Mesenchymal stem cell (in vitro differentiated cells and primary cell): ENCODE measurements around the gene FAM114A1.

Experiments
- DNase-seq: peaks from one replicate; pipeline ENCODE4 v3.0.0-alpha.2; 2013
- H2AFZ ChIP-seq: one replicate; pipeline ENCODE4 v1.6.1; 2013; ENCODE audit warnings: low read depth, mild to moderate bottlenecking, control low read depth, inconsistent platforms, low read length, moderate library complexity
- H2AK5ac ChIP-seq: 2 replicates; pipeline ENCODE4 v1.6.1; 2013; ENCODE audit warnings: low read length, moderate library complexity, mild to moderate bottlenecking, inconsistent platforms; ENCODE audit not compliant: severe bottlenecking
- H2BK120ac ChIP-seq: one replicate; pipeline ENCODE4 v1.6.1; 2013; ENCODE audit warnings: low read depth, mild to moderate bottlenecking, inconsistent platforms, low read length, moderate library complexity
- H2BK12ac ChIP-seq, 2 experiments: one replicate each; pipeline ENCODE4 v1.6.1; 2013; ENCODE audit warnings: inconsistent platforms in 2 of 2, low read length in 2 of 2, mild to moderate bottlenecking in 2 of 2, moderate library complexity in 2 of 2, control low read depth in 1 of 2
- H2BK15ac ChIP-seq: one replicate; pipeline ENCODE4 v1.6.1; 2013; ENCODE audit warnings: mild to moderate bottlenecking, low read depth, inconsistent platforms; ENCODE audit not compliant: poor library complexity, severe bottlenecking
- H2BK5ac ChIP-seq: 2 replicates; pipeline ENCODE4 v1.6.1; 2013; ENCODE audit warnings: low read depth, mild to moderate bottlenecking, low read length, control low read depth, inconsistent platforms; ENCODE audit not compliant: poor library complexity, severe bottlenecking
- H3K14ac ChIP-seq, 2 experiments: one replicate each; pipeline ENCODE4 v1.6.1; 2013; ENCODE audit warnings: inconsistent platforms in 2 of 2, low read length in 2 of 2, control low read depth in 1 of 2, mild to moderate bottlenecking in 1 of 2, moderate library complexity in 1 of 2
- H3K18ac ChIP-seq, 2 experiments: one replicate each; pipeline ENCODE4 v1.6.1; 2013; ENCODE audit warnings: inconsistent platforms in 2 of 2, low read length in 2 of 2, control low read depth in 1 of 2, low read depth in 1 of 2, mild to moderate bottlenecking in 1 of 2
- H3K23ac ChIP-seq, 2 experiments: one replicate each; pipeline ENCODE4 v1.6.1; 2013; ENCODE audit warnings: inconsistent platforms in 2 of 2, low read length in 2 of 2, mild to moderate bottlenecking in 2 of 2, moderate library complexity in 2 of 2, control low read depth in 1 of 2
- H3K27ac ChIP-seq: 2 replicates; pipeline ENCODE4 v1.5.1; 2013; ENCODE audit warnings: mild to moderate bottlenecking, moderate library complexity, low read length, control low read depth, inconsistent platforms; ENCODE audit not compliant: poor library complexity, severe bottlenecking
- H3K27me3 ChIP-seq, 2 experiments: 2 replicates each; pipeline versions ENCODE4 v1.6.1 to v1.7.0; 2013; ENCODE audit warnings: low read length in 2 of 2, mild to moderate bottlenecking in 2 of 2, moderate library complexity in 2 of 2, control low read depth in 1 of 2, inconsistent platforms in 1 of 2; ENCODE audit not compliant: control insufficient read depth in 1 of 2, insufficient read depth in 1 of 2
- H3K36me3 ChIP-seq, 2 experiments: 2 replicates each; pipeline versions ENCODE4 v1.6.1 to v1.7.0; 2013; ENCODE audit warnings: low read length in 2 of 2, control low read depth in 1 of 2, inconsistent platforms in 1 of 2, low read depth in 1 of 2, mild to moderate bottlenecking in 1 of 2; ENCODE audit not compliant: insufficient read depth in 2 of 2, control insufficient read depth in 1 of 2
- H3K4ac ChIP-seq, 2 experiments: one replicate each; pipeline ENCODE4 v1.6.1; 2013; ENCODE audit warnings: inconsistent platforms in 2 of 2, low read length in 2 of 2, mild to moderate bottlenecking in 2 of 2, moderate library complexity in 2 of 2, control low read depth in 1 of 2, low read depth in 1 of 2
- H3K4me1 ChIP-seq: 2 replicates; pipeline ENCODE4 v1.6.1; 2013; ENCODE audit warnings: low read depth, low read length, control low read depth; ENCODE audit not compliant: control insufficient read depth, insufficient read depth
- H3K4me2 ChIP-seq: 2 replicates; pipeline ENCODE4 v1.6.1; 2013; ENCODE audit warnings: low read length, mild to moderate bottlenecking, inconsistent platforms; ENCODE audit not compliant: poor library complexity, severe bottlenecking
- H3K4me3 ChIP-seq, 2 experiments: 2 replicates each; pipeline versions ENCODE4 v1.5.1 to v1.7.0; 2013; ENCODE audit warnings: low read length in 2 of 2, mild to moderate bottlenecking in 2 of 2, control low read depth in 1 of 2, low read depth in 1 of 2; ENCODE audit not compliant: insufficient read depth in 1 of 2
- H3K79me1 ChIP-seq: replicated peaks from 2 replicates; pipeline ENCODE4 v1.6.1; 2013; ENCODE audit warnings: mild to moderate bottlenecking, control low read depth, low read length, inconsistent platforms; ENCODE audit not compliant: poor library complexity, severe bottlenecking
- H3K9ac ChIP-seq: 2 replicates; pipeline ENCODE4 v1.7.0; 2013; ENCODE audit warnings: mild to moderate bottlenecking, low read length, moderate library complexity
- H3K9me3 ChIP-seq: 2 replicates; pipeline ENCODE4 v1.7.0; 2013; ENCODE audit warnings: mild to moderate bottlenecking, low read length; ENCODE audit not compliant: control insufficient read depth
- H4K8ac ChIP-seq: one replicate; pipeline ENCODE4 v1.6.1; 2013; ENCODE audit warnings: inconsistent platforms, mild to moderate bottlenecking, low read length, moderate library complexity
- H4K91ac ChIP-seq: one replicate; pipeline ENCODE4 v1.6.1; 2013; ENCODE audit warnings: mild to moderate bottlenecking, low read length, inconsistent platforms
- WGBS: methylation state at CpG from one replicate; pipeline ENCODE4 v1.1.7; 2013; ENCODE audit warnings: mixed read lengths; 5-methylcytosine and 5-hydroxymethylcytosine counted together

FAM114A1 gene

GRCh38 chr4:38907696-38908270 lies 40.2 kb downstream of the FAM114A1 start:
- Histone ChIP-seq H3K4ac (no peak overlapping the region), H3K18ac (no peak overlapping the region), H3K4me1 (peaks cover 2% of the 10 kb centered on the region), H3K79me1 (peaks cover 37% of the 10 kb centered on the region), H3K36me3 (peaks cover 42 to 97% of the 10 kb centered on the region in 2 experiments), H2BK5ac (no peak overlapping the region), H3K9me3 (no peaks in the 10 kb centered on the region), H3K4me3 (no peak overlapping the region), H2BK120ac (no peak overlapping the region), H2BK12ac (no peak overlapping the region), H2AFZ (no peak overlapping the region), H3K14ac (no peak overlapping the region), H3K4me2 (no peak overlapping the region), H2BK15ac (no peak overlapping the region), H4K91ac (no peak overlapping the region), H3K23ac (no peak overlapping the region), H2AK5ac (no peak overlapping the region), H3K27me3 (no peaks in the 10 kb centered on the region), H3K9ac (no peak overlapping the region), H3K27ac (no peak overlapping the region), H4K8ac (no peak overlapping the region)
- DNase-seq = no peak

- H3K23ac ChIP-seq = no peak overlapping the region
- H3K9ac ChIP-seq = no peak overlapping the region
- no peak overlapping the region for H4K91ac ChIP-seq
- H3K4me2 ChIP-seq = no peak overlapping the region
- peaks cover 36% of the 10 kb centered on the region for H3K79me1 ChIP-seq
- H3K4ac ChIP-seq = no peak overlapping the region
- WGBS = 96% methylated on average over 3 of the region's 3 CpGs
- no peak overlapping the region for H3K4me3 ChIP-seq
- H3K18ac ChIP-seq = no peak overlapping the region
- no peak overlapping the region for H2BK120ac ChIP-seq
- no peak overlapping the region for H2AK5ac ChIP-seq
- no peaks in the 10 kb centered on the region for H3K27me3 ChIP-seq
- H3K27ac ChIP-seq = no peak overlapping the region
- peaks cover 48 to 96% of the 10 kb centered on the region in 2 experiments for H3K36me3 ChIP-seq
- H4K8ac ChIP-seq = no peak overlapping the region
- no peak overlapping the region for H2BK15ac ChIP-seq
- H2AFZ ChIP-seq = no peak overlapping the region
- peaks cover 1% of the 10 kb centered on the region for H3K4me1 ChIP-seq
- H2BK12ac ChIP-seq = no peak overlapping the region
- DNase-seq = no peak
- H2BK5ac ChIP-seq = no peak overlapping the region
- no peak overlapping the region for H3K14ac ChIP-seq
- no peaks in the 10 kb centered on the region for H3K9me3 ChIP-seq
These were observed 41.4 kb downstream of the FAM114A1 start for GRCh38 chr4:38909015-38909414.

- H3K4ac ChIP-seq = no peak overlapping the region
- no peak overlapping the region for H4K91ac ChIP-seq
- no peak overlapping the region for H2AK5ac ChIP-seq
- H3K79me1 ChIP-seq = peaks cover 23% of the 10 kb centered on the region
- no peak for DNase-seq
- no peak overlapping the region for H2BK120ac ChIP-seq
- no peak overlapping the region for H3K27ac ChIP-seq
- no peak overlapping the region for H3K4me2 ChIP-seq
- H3K18ac ChIP-seq = no peak overlapping the region
- no peaks in the 10 kb centered on the region for H3K9me3 ChIP-seq
- H3K27me3 ChIP-seq = no peaks in the 10 kb centered on the region
- WGBS = 96% methylated on average over 3 of the region's 4 CpGs
- no peak overlapping the region for H3K4me3 ChIP-seq
- H3K4me1 ChIP-seq = no peaks in the 10 kb centered on the region
- H2BK15ac ChIP-seq = no peak overlapping the region
- no peak overlapping the region for H2BK12ac ChIP-seq
- no peak overlapping the region for H3K14ac ChIP-seq
- H2AFZ ChIP-seq = no peak overlapping the region
- peaks cover 56 to 97% of the 10 kb centered on the region in 2 experiments for H3K36me3 ChIP-seq
- no peak overlapping the region for H3K9ac ChIP-seq
- H3K23ac ChIP-seq = no peak overlapping the region
- no peak overlapping the region for H2BK5ac ChIP-seq
- H4K8ac ChIP-seq = no peak overlapping the region
These were observed 43.7 kb downstream of the FAM114A1 start for GRCh38 chr4:38911257-38911656.

- WGBS = 91% methylated on average over 8 of the region's 8 CpGs
- Histone ChIP-seq H4K8ac (no peak overlapping the region), H3K18ac (no peak overlapping the region), H3K27ac (peak overlapping the region; percentile 39), H3K9ac (no peak overlapping the region), H3K14ac (no peak overlapping the region), H3K4me3 (no peak overlapping the region), H3K36me3 (peaks cover 63 to 92% of the 10 kb centered on the region in 2 experiments), H2BK5ac (no peak overlapping the region), H3K27me3 (no peaks in the 10 kb centered on the region), H3K23ac (no peak overlapping the region), H2BK120ac (no peak overlapping the region), H2BK12ac (no peak overlapping the region), H3K4me2 (no peak overlapping the region), H4K91ac (no peak overlapping the region), H2AK5ac (no peak overlapping the region), H2AFZ (no peak overlapping the region), H3K9me3 (no peaks in the 10 kb centered on the region), H3K79me1 (peaks cover 22% of the 10 kb centered on the region), H3K4me1 (peaks cover 5% of the 10 kb centered on the region), H2BK15ac (no peak overlapping the region), H3K4ac (no peak overlapping the region)
- DNase-seq = no peak
These were observed 47.2 kb downstream of the FAM114A1 start for GRCh38 chr4:38914854-38915253.
